Peyer's patch (tissue), 4 donors: ENCODE data around the gene ACVR1C.

Experiments
- POLR2A ChIP-seq, 2 donors: fragments of 450-650 bp; IDR thresholded peaks; one replicate each; pipeline ENCODE4 v1.5.1; 2017; ENCODE audit warnings: antibody characterized with exemption in 2 of 2, mild to moderate bottlenecking in 2 of 2, moderate library complexity in 2 of 2
- TF ChIP-seq, protein P1 (sequence below), 6 experiments: fragments of 450-650 bp in 4 of 6; fragments of 200-600 bp in 2 of 6; sonication (generic) in 1 of 6; IDR thresholded peaks; one replicate each; pipeline ENCODE4 v1.5.1; 2017 to 2019; ENCODE audit warnings: antibody characterized with exemption in 6 of 6, mild to moderate bottlenecking in 3 of 6, moderate library complexity in 1 of 6

DNA sequence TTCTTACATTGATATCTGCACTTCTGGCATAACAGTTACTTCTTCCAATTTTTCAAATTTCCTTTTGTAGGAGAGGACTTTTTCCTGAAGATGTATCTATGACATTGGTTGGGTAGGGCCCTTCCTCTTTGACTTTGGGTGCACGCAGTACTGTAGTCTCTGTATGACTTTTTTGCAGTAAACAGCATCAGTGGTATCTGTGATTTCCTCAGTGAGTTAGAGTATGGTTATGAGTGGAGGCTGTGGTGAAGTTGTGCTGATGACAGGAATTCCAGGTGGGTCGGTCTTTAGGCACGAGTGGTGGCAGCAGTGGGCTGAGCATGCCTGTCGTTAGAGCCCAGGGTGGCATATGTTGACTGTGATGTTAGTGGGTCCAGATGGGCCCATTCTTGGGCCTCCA, 17.6 kb downstream of the ACVR1C start:
- TF ChIP-seq POLR2A (IDR thresholded peaks at IDR 0.05), result no peak
- TF ChIP-seq, protein P1, sequence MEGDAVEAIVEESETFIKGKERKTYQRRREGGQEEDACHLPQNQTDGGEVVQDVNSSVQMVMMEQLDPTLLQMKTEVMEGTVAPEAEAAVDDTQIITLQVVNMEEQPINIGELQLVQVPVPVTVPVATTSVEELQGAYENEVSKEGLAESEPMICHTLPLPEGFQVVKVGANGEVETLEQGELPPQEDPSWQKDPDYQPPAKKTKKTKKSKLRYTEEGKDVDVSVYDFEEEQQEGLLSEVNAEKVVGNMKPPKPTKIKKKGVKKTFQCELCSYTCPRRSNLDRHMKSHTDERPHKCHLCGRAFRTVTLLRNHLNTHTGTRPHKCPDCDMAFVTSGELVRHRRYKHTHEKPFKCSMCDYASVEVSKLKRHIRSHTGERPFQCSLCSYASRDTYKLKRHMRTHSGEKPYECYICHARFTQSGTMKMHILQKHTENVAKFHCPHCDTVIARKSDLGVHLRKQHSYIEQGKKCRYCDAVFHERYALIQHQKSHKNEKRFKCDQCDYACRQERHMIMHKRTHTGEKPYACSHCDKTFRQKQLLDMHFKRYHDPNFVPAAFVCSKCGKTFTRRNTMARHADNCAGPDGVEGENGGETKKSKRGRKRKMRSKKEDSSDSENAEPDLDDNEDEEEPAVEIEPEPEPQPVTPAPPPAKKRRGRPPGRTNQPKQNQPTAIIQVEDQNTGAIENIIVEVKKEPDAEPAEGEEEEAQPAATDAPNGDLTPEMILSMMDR (IDR thresholded peaks at IDR 0.05), result no peak
